A549 (cell line): ENCODE data around the gene SND1.

ENCODE experiments used
- GATA3 ChIP-seq: IDR thresholded peaks from 2 replicates; pipeline ENCODE4 v1.6.1; 2012; ENCODE audit warnings: borderline replicate concordance
- MAFK ChIP-seq: fragments of 450-650 bp; IDR thresholded peaks from 2 replicates; pipeline ENCODE4 v1.6.1; 2014; ENCODE audit not compliant: partially characterized antibody
- POLR2A ChIP-seq: IDR thresholded peaks from 2 replicates; pipeline ENCODE4 v1.6.1; 2012; ENCODE audit warnings: mild to moderate bottlenecking, low read length
- RFX5 ChIP-seq: fragments of 450-650 bp; IDR thresholded peaks from 2 replicates; pipeline ENCODE4 v1.7.1; 2014; ENCODE audit warnings: antibody characterized with exemption, mild to moderate bottlenecking, moderate library complexity
- SMC3 ChIP-seq: fragments of >200 bp; sonication (Bioruptor Twin); formaldehyde crosslinking; IDR thresholded peaks from 3 replicates; pipeline ENCODE4 v1.6.1; 2018; ENCODE audit warnings: inconsistent platforms
- TF ChIP-seq, protein P1 (sequence below): fragments of >200 bp; sonication (Bioruptor Twin); formaldehyde crosslinking; IDR thresholded peaks from 3 replicates; pipeline ENCODE4 v1.5.1; 2016
- TF ChIP-seq, protein P2 (sequence below): fragments of >200 bp; sonication (Bioruptor Twin); formaldehyde crosslinking; IDR thresholded peaks from 2 replicates; pipeline ENCODE4 v1.6.1; 2016

DNA sequence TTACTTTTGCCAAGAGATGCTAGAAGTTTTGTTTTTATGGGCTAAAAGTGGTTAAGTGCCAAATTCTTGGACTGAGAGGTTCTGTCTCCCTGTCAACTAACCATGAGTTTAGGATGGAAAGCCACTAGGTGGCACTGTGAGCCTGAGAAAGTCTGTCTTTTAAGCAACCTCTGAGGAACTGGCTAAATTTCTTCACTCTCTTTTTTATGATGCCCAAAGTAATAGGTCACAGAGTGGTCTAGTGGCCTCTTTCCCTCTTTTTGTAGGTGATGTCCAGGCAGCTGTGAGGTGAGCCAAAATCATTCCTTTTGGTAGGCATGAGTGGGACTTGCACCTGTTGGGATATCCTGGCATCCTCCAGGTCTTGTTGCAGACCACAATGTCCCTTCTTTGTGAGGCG lies 56.8 kb downstream of the SND1 start:
- TF ChIP-seq POLR2A (no peak), GATA3 (no peak), RFX5 (no peak), MAFK (no peak), SMC3 (peak; percentile 69)
- TF ChIP-seq, protein P1, sequence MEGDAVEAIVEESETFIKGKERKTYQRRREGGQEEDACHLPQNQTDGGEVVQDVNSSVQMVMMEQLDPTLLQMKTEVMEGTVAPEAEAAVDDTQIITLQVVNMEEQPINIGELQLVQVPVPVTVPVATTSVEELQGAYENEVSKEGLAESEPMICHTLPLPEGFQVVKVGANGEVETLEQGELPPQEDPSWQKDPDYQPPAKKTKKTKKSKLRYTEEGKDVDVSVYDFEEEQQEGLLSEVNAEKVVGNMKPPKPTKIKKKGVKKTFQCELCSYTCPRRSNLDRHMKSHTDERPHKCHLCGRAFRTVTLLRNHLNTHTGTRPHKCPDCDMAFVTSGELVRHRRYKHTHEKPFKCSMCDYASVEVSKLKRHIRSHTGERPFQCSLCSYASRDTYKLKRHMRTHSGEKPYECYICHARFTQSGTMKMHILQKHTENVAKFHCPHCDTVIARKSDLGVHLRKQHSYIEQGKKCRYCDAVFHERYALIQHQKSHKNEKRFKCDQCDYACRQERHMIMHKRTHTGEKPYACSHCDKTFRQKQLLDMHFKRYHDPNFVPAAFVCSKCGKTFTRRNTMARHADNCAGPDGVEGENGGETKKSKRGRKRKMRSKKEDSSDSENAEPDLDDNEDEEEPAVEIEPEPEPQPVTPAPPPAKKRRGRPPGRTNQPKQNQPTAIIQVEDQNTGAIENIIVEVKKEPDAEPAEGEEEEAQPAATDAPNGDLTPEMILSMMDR = peak; percentile 85
- TF ChIP-seq, protein P2, sequence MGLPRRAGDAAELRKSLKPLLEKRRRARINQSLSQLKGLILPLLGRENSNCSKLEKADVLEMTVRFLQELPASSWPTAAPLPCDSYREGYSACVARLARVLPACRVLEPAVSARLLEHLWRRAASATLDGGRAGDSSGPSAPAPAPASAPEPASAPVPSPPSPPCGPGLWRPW = no peak
